Measurements from ENCODE around the gene PGM5. TPM values are rescaled to one million over a fixed set of nuclear protein-coding genes. Genes with fewer than 3 reads are reported as not detected.

PGM5 gene
- total RNA-seq, 3 donors from 2014 or later (not counting 1 experiment from before 2014, with no cell fraction given), result 0.43 to 1.8 TPM; not detected in 1

GRCh38 chr9:68500457-68501381 lies 144.3 kb downstream of the PGM5 start:
- Histone ChIP-seq H3K36me3 (ENCODE audit: control insufficient read depth, insufficient read depth, low read length) (no peaks in the 10 kb centered on the region), H3K4me1 (ENCODE audit: control insufficient read depth, insufficient read depth, low read length) (peaks cover 3% of the 10 kb centered on the region), H3K4me3 (ENCODE audit: low read length) (no peak overlapping the region), H3K27me3 (ENCODE audit: control insufficient read depth, insufficient read depth, low read length) (no peaks in the 10 kb centered on the region), H3K27ac (ENCODE audit: low read length) (no peak overlapping the region), H3K9me3 (ENCODE audit: control insufficient read depth, insufficient read depth, low read length) (no peaks in the 10 kb centered on the region)
- no peak overlapping the region for H3K4me3 Mint-ChIP-seq
- peaks cover 7 to 13% of the 10 kb centered on the region in 2 donors for H3K27me3 Mint-ChIP-seq (ENCODE audit: low read depth in 2 of 2)
- intact Hi-C loops (cut with micrococcal nuclease), result loop anchor here (10.0 kb wide), 1 partner anchor 156 kb away; no protein-coding TSS in a partner anchor
- peaks cover 9 to 10% of the 10 kb centered on the region in 2 donors for H3K4me1 Mint-ChIP-seq
- DNase-seq (no peak), ATAC-seq (no peak)
- no peak for TF ChIP-seq CTCF (IDR thresholded peaks at IDR 0.05)
- no peak overlapping the region for H3K27ac Mint-ChIP-seq
- H3K36me3 Mint-ChIP-seq, result no peaks in the 10 kb centered on the region
- WGBS (ENCODE audit: insufficient coverage), result 89% methylated on average over 9 of the region's 9 CpGs
- H3K9me3 Mint-ChIP-seq, result no peaks in the 10 kb centered on the region

GRCh38 chr9:68502279-68502678 lies 145.9 kb downstream of the PGM5 start:
- intact Hi-C loops (cut with micrococcal nuclease), result loop anchor here (10.0 kb wide), 1 partner anchor 157 kb away; no protein-coding TSS in a partner anchor
- no peak overlapping the region for H3K27ac Mint-ChIP-seq
- WGBS (ENCODE audit: insufficient coverage), result 90% methylated on average over 3 of the region's 4 CpGs
- ATAC-seq, result no peak
- DNase-seq, result no peak
- Histone ChIP-seq H3K9me3 (ENCODE audit: control insufficient read depth, insufficient read depth, low read length) (no peaks in the 10 kb centered on the region), H3K27ac (ENCODE audit: low read length) (no peak overlapping the region), H3K36me3 (ENCODE audit: control insufficient read depth, insufficient read depth, low read length) (no peaks in the 10 kb centered on the region), H3K4me1 (ENCODE audit: control insufficient read depth, insufficient read depth, low read length) (peaks cover 3% of the 10 kb centered on the region), H3K27me3 (ENCODE audit: control insufficient read depth, insufficient read depth, low read length) (no peaks in the 10 kb centered on the region), H3K4me3 (ENCODE audit: low read length) (no peak overlapping the region)
- no peak for TF ChIP-seq CTCF (IDR thresholded peaks at IDR 0.05)
- peaks cover 7 to 9% of the 10 kb centered on the region in 2 donors for H3K27me3 Mint-ChIP-seq (ENCODE audit: low read depth in 2 of 2)
- no peaks in the 10 kb centered on the region for H3K9me3 Mint-ChIP-seq
- peaks cover 9 to 10% of the 10 kb centered on the region in 2 donors for H3K4me1 Mint-ChIP-seq
- no peak overlapping the region for H3K4me3 Mint-ChIP-seq
- no peaks in the 10 kb centered on the region for H3K36me3 Mint-ChIP-seq

GRCh38 chr9:68505681-68506409 lies 149.4 kb downstream of the PGM5 start:
- Mint-ChIP-seq H3K4me1 (no peaks in the 10 kb centered on the region), H3K4me3 (no peak overlapping the region), H3K36me3 (no peaks in the 10 kb centered on the region), H3K27ac (no peak overlapping the region), H3K27me3 (ENCODE audit: low read depth in 2 of 2) (peaks cover 0 to 4% of the 10 kb centered on the region in 2 donors), H3K9me3 (no peaks in the 10 kb centered on the region)
- WGBS (ENCODE audit: insufficient coverage), result 43% methylated on average over 4 of the region's 4 CpGs
- ATAC-seq (peak in 1 of 3 donors; percentile 39), DNase-seq (no peak)
- no peaks in the 10 kb centered on the region for H3K4me1 ChIP-seq (ENCODE audit: control insufficient read depth, insufficient read depth, low read length)
- no peaks in the 10 kb centered on the region for H3K36me3 ChIP-seq (ENCODE audit: control insufficient read depth, insufficient read depth, low read length)
- intact Hi-C loops (cut with micrococcal nuclease), result loop anchor here (10.0 kb wide), 1 partner anchor 161 kb away; no protein-coding TSS in a partner anchor
- H3K27me3 ChIP-seq (ENCODE audit: control insufficient read depth, insufficient read depth, low read length), result no peaks in the 10 kb centered on the region
- H3K27ac ChIP-seq (ENCODE audit: low read length), result no peak overlapping the region
- H3K4me3 ChIP-seq (ENCODE audit: low read length), result no peak overlapping the region
- no peak for TF ChIP-seq CTCF (IDR thresholded peaks at IDR 0.05)
- H3K9me3 ChIP-seq (ENCODE audit: control insufficient read depth, insufficient read depth, low read length), result no peaks in the 10 kb centered on the region
